GM11168 (cell line): ENCODE measurements around the gene UBR3.
"Not testable (repeated sequence)": the region's sequence is repeated elsewhere in the genome, so short reads cannot be mapped to it uniquely, and the experiment has no call there.

Experiments used
- in situ Hi-C: fragments of 300-500 bp; cut with MboI; formaldehyde crosslinking; loops from one replicate; pipeline ENCODE4 v1.12.0; 2022; ENCODE audit warnings: low sequenced_read_pairs; ENCODE audit not compliant: unreplicated experiment

Gene UBR3, protein sequence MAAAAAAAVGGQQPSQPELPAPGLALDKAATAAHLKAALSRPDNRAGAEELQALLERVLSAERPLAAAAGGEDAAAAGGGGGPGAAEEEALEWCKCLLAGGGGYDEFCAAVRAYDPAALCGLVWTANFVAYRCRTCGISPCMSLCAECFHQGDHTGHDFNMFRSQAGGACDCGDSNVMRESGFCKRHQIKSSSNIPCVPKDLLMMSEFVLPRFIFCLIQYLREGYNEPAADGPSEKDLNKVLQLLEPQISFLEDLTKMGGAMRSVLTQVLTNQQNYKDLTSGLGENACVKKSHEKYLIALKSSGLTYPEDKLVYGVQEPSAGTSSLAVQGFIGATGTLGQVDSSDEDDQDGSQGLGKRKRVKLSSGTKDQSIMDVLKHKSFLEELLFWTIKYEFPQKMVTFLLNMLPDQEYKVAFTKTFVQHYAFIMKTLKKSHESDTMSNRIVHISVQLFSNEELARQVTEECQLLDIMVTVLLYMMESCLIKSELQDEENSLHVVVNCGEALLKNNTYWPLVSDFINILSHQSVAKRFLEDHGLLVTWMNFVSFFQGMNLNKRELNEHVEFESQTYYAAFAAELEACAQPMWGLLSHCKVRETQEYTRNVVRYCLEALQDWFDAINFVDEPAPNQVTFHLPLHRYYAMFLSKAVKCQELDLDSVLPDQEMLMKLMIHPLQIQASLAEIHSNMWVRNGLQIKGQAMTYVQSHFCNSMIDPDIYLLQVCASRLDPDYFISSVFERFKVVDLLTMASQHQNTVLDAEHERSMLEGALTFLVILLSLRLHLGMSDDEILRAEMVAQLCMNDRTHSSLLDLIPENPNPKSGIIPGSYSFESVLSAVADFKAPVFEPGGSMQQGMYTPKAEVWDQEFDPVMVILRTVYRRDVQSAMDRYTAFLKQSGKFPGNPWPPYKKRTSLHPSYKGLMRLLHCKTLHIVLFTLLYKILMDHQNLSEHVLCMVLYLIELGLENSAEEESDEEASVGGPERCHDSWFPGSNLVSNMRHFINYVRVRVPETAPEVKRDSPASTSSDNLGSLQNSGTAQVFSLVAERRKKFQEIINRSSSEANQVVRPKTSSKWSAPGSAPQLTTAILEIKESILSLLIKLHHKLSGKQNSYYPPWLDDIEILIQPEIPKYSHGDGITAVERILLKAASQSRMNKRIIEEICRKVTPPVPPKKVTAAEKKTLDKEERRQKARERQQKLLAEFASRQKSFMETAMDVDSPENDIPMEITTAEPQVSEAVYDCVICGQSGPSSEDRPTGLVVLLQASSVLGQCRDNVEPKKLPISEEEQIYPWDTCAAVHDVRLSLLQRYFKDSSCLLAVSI (N-terminal part only)

DNA sequence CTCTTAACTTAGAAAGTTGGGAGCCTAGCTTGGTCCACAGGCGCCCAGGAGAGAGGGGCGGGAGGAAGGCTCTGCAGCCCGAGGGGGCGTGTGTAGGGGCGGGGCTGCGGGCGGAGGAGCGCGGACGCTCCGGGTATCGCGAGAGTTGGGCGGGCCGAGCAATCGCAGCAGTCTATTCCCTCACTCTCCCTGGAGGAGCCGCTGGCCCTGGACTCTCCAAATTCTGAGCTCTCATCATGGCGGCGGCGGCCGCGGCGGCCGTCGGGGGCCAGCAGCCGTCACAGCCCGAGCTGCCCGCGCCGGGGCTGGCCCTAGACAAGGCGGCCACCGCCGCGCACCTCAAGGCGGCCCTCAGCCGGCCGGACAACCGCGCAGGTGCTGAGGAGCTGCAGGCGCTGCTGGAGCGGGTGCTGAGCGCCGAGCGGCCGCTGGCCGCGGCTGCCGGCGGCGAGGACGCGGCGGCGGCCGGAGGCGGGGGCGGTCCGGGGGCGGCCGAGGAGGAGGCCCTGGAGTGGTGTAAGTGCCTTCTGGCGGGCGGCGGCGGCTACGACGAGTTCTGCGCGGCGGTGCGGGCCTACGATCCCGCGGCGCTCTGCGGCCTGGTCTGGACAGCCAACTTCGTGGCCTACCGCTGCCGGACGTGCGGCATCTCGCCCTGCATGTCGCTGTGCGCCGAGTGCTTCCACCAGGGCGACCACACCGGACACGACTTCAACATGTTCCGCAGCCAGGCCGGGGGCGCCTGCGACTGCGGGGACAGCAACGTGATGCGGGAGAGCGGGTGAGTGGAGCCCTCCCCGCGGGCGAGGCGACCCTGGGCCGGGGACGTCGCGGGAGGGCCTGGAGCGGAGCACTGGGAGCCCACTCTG, at the start of gene UBR3:
Gene UBR3 (plus strand): TSS at position 183 of the 869 bp plus-strand sequence. CDS start 54 bp downstream, at position 237.
- in situ Hi-C loops: no loop called here

DNA sequence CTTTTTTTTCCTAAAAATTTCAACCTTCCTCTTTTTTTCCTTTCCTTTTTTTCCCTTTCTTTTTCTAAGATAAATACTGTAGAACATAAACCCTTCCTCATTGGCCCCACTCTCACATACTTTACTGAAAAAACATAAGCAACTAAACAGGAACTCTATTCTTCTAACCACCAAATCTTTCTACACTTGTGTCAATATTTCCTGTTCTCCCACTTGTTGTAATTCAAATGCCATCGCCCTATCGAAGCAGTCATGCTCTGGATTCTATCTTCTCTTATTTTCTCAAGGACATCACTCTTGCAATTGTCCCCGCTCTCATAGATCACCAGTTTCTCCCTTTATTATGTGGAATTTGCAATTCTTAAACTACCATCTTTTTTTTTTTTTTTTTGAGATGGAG, 48.8 kb upstream of the UBR3 start:
- in situ Hi-C loops: no loop called here

- in situ Hi-C loops: no loop called here
Measured at GRCh38 chr2:169781249-169782013, 45.8 kb upstream of the UBR3 start.

DNA sequence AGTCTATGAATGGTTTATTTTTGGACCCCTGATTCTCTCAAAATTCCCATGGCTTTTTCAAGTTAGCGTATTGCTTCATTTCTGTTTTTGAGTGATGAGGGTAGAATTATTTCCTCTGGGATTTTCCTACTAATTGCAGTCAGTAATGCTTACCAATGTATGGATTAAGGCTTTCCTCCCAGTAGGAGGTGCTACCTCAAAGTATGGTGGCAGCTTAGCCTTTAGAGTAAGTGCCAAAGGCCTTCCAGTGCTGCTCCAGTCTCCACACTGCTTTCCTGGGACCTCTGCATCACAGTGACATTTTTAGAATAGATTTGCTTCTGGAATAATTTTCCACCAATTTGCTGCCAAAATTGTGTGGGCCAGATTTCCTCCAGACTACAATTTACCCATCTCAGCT, 44.7 kb upstream of the UBR3 start:
- in situ Hi-C loops: no loop called here

DNA sequence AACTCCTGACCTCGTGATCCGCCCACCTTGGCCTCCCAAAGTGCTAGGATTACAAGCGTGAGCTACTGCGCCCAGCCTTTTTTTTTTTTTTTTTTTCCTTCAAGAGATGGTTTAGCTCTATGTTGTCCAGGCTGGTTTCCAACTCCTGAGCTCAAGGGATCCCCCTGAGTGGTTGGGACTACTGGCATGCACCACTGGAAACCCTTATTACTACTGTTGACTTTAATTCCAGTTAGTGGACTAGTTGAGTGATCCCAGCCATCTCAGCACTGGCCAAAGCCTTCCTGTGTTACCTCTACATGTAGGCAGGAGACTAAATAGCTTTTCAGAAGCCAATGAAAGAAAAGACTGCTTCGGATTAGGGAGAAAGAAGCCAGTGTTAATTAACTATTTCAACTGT, 36.7 kb upstream of the UBR3 start:
- in situ Hi-C loops: no loop called here

DNA sequence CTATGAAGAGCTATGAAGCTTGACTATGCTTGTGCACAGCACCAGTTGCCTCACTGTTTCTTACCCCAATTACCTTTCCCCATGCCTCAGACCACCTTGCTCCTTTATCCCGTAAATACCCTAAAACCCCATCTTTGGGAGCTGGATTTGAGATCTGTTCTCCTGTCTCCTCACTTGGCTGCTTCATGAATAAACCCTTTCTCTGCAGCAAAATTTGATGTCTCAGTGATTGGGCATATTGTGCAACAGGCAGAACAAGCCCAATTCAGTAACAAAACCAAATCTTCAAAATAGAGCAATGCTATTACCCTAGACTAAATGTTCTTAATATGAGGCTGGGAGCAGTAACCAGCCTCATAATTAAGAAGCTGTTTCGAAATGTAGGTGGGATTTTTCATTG, 32.1 kb upstream of the UBR3 start:
- in situ Hi-C loops: no loop called here

DNA sequence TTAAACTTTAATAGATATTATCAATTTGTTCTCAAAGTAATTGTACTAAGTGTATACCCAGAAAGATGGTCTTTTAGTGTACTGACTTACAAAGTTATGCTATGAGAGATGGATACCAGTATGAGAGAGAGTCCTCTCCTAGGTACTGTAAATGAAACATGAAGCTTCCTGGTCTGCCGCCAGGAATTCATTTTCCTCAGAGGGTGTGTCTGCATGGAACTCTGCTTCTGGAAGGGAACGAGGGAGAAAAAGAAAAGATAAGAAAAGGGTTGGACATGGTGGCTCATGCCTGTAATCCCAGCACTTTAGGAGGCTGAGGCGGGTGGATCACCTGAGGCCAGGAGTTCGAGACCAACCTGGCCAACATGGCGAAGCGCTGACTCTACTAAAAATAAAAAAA, 30.8 kb upstream of the UBR3 start:
- in situ Hi-C loops: no loop called here

- in situ Hi-C loops: no loop called here
Measured at GRCh38 chr2:169797601-169798000, 29.7 kb upstream of the UBR3 start.

DNA sequence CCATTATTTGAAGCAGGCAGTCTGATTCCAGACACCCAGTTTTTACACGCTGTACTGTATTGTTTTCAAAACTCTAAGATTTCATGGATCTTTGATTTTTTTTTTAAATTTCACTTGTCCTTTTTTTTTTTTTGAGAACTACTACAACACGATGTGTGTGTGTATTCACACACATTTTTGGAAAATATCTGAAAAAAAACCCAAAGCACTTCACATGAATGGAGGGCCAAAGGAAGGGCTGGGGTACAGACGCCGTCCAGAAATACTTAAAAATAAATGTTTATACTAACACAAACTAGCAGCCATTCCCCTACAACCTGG, 28.9 kb upstream of the UBR3 start:
- in situ Hi-C loops: no loop called here

DNA sequence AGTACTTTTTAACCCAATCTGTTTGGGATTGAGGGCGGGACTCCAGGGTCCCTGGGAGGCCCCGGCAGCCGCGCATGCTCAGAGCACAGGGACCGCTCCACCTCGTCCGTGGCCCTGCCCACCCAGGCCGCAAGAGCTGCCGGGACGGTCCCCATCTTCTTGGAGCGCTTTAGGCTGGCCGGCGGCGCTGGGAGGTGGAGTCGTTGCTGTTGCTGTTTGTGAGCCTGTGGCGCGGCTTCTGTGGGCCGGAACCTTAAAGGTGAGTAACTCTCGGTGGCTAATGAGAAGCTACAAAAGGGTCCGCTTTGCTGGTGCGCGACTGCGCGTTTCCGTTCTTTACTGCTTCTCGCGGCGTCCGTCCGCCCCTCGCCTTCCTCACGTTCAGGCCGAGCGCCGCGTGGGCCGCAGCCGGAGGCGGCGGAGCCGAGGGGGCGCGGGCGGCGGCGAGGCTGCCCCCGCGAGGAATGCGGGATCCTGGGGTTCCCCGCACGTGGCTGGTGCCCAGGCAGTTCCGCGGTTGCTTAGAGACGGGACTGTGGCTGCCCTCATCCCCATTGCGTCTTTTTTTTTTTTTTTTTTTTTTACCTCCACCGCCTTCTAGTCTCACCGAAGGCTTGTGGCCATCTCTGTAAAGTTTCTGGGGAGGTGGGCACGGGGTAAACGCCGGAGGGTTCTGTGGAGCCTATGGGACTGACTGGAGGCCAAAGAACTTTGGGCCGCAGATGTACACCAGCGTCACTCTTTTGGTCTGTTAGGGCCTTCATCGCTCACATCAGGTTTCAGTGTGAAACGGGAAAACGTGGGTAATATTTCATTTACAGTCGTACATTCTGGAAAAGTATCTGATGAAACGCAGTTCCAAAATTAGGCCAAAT, 28.3 kb upstream of the UBR3 start, which contains the start of gene SSB:
Gene SSB (plus strand): TSS at position 154 of the 875 bp plus-strand sequence. CDS start 2,090 bp downstream, outside the sequence.
- in situ Hi-C loops: no loop called here

DNA sequence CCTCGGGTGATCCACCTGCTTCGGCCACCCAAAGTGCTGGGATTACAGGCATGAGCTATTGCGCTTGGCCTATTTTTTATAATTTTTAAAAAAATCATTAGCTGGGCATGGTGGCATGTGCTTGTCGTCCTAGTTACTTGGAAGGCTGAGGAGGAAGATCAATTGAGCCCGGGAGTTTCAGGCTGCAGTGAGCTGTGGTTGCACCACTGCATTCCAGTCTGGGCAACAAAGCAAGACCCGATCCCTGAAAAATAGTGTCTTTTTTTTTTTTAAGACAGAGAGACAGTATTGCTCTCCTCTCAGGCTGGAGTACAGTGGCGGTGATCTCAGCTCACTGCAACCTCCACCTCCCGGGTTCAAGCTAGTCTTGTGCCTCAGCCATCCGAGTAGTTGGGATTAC, 23.8 kb upstream of the UBR3 start:
- in situ Hi-C loops: no loop called here

DNA sequence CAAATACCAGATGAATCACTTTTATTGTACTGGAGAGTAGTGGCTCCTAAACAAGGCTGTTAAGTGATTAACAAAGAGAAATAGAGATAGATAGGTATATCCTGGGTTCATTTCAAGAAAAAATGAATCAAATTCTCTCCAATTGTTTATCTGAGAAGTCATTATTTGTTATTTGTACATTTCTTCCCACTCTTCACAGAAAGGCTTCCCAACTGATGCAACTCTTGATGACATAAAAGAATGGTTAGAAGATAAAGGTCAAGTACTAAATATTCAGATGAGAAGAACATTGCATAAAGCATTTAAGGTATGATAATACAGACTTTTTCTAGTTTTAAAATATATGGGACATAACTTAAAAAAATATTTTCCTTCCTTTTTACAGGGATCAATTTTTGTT, 20.7 kb upstream of the UBR3 start:
- in situ Hi-C loops: no loop called here

DNA sequence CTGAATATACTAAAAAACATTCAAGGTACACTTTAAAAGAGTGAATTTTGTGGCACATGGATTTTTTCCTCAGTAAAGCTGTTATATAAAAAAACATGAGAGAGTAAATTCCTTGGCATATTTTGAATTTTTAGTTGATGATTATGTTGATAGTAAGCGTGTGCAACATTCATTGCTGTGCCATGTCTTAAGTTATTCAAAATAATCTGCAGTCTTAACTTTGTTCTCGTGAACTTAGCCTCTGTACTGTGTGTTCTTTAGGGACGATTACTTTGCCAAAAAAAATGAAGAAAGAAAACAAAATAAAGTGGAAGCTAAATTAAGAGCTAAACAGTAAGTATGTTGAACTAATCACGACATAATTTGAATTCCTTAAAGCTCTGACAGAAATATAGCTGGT, 19.0 kb upstream of the UBR3 start:
- in situ Hi-C loops: no loop called here

GRCh38 chr2:169815849-169816248, 11.4 kb upstream of the UBR3 start:
- in situ Hi-C loops: no loop called here

- in situ Hi-C loops: not testable (repeated sequence)
Measured at GRCh38 chr2:169816961-169817360, 10.3 kb upstream of the UBR3 start.

GRCh38 chr2:169817369-169817768, 9.9 kb upstream of the UBR3 start:
- in situ Hi-C loops: not testable (repeated sequence)

- in situ Hi-C loops: no loop called here
Measured at GRCh38 chr2:169818241-169818640, 9.0 kb upstream of the UBR3 start.

- in situ Hi-C loops: no loop called here
Measured at GRCh38 chr2:169819106-169819505, 8.1 kb upstream of the UBR3 start.
